NCI-H2171 treated with DMSO at 0.1 percent for 48 hours (cell line): Measurements from ENCODE around the gene PIGZ.
"Not testable (repeated sequence)": the region's sequence is repeated elsewhere in the genome, so short reads cannot be mapped to it uniquely, and the experiment has no call there.

ENCODE experiments used
- DNase-seq: peaks from one replicate; lab custom pipeline; 2025; lab: John Stamatoyannopoulos, UW

The PIGZ gene

GRCh38 chr3:196948442-196949284 is 20.0 kb downstream of the PIGZ start:
- no peak for DNase-seq

DNA sequence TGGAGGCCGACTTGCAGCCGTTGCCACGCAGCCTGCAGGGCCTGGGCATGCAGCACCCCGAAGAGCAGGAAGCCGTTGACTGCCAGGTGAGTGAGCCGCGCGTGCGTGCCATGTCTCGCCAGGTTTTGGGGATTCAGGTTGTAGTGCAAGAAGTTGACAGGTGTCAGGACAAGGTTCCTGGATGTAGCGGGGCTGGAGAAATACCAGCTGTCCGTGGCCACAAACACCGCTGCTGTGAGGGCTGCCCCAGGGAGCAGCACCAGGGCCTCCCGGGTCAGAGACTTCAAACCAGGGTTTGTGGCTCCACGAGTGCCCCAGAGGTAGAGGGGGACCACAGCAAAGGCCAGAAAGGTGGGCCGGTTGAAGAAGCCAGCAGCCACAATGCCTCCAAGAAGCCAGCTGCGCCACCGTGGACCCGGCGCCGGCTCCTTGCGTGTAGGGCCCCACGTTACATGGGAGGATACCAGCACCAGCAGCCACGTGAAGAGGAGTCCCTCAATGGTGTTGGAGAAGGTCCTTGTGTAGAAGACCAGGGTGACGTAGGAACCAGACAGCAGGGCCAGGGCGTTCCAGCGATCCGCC is 20.7 kb downstream of the PIGZ start:
- no peak for DNase-seq

- DNase-seq = no peak
Measured at GRCh38 chr3:196947136-196947859, 21.3 kb downstream of the PIGZ start.

DNA sequence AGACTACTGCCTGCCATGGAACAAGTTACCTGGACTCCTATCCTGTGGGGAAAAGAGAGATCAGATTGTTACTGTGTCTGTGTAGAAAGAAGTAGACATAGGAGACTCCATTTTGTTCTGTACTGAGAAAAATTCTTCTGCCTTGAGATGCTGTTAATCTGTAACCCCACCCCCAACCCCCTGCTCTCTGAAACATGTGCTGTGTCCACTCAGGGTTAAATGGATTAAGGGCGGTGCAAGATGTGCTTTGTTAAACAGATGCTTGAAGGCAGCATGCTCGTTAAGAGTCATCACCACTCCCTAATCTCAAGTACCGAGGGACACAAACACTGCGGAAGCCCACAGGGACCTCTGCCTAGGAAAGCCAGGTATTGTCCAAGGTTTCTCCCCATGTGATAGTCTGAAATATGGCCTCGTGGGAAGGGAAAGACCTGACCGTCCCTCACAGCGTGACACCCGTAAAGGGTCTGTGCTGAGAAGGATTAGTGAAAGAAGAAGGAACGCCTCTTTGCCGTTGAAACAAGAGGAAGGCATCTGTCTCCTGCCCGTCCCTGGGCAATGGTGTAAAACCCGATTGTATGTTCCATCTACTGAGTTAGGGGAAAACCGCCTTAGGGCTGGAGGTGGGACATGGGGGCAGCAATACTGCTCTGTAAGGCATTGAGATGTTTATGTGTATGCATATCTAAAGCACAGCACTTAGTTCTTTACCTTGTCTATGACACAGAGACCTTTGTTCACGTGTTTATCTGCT is 24.4 kb downstream of the PIGZ start:
- not testable (repeated sequence) for DNase-seq

DNA sequence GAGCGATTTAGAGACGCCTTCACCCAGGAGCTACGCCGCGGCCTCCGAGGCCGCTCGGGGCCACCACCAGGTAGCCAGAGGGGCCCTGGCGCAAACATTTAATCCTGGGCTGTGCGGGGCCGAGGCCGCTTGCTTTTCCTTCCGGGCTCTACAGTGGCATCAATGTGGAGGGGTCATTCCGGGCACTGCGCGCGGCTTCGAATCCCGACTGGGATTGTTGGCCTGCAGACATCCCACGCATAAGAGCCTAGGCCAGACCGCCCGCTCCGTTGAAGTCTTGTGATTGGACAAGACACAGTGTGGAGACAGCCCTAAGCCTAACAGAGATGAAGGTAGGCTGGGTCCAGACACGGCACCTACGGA is 25.7 kb downstream of the PIGZ start:
- DNase-seq = no peak

- peak; percentile 96 for DNase-seq
Measured at GRCh38 chr3:196942226-196942914, 26.3 kb downstream of the PIGZ start, which contains the start of gene NCBP2. Gene NCBP2 (minus strand): TSS chr3:196942528. CDS start chr3:196942503, 25 bp downstream.

DNA sequence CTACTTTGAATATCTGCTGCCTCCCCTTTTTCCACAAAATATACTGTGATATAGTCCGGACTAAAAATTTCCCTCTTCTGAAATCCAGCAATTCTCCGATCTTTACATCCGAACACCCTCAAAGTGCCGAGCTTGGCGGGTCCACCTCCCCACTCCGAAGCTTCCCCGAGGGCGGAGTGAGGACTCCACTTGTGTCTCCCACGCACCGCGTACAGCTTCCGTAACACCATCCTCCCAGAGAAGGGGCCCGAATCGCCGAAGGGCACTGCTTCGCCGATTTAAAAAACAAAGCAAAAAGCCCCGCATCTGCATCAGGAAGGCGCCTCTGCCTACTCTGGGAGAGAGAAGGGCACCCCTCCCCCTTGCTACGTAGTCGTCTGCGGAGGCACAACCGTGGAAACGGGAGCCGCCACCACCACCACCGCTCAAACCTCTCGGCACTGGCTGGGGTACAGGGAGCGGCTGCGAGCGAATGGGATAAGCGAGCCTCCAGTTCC is 26.9 kb downstream of the PIGZ start:
- DNase-seq = peak; percentile 80

GRCh38 chr3:196938576-196938975 is 30.1 kb downstream of the PIGZ start:
- DNase-seq = no peak

DNA sequence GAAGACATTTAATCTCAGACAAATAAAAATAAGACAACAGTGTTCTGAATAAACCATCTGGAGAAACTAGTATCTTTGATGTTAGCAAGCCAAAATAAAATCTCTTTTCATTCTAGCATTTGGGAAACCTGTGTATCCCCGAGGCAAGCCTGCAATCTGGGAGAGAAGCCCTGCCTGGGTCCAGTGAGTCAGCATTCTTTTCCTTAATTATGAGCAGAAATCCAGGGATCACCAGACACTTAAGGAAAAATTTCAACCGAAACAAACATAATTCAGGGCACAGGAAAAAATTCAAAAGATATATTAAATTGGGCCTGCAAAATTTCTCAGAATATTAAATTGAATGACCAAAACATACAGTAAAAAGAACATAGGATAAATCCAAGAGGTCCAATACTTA is 30.5 kb downstream of the PIGZ start:
- DNase-seq = no peak

GRCh38 chr3:196936288-196936687 is 32.3 kb downstream of the PIGZ start:
- DNase-seq = no peak

GRCh38 chr3:196932600-196932999 is 36.0 kb downstream of the PIGZ start:
- no peak for DNase-seq

- DNase-seq = no peak
Measured at GRCh38 chr3:196931828-196932587, 36.6 kb downstream of the PIGZ start.

GRCh38 chr3:196931157-196931556 is 37.5 kb downstream of the PIGZ start:
- no peak for DNase-seq

DNA sequence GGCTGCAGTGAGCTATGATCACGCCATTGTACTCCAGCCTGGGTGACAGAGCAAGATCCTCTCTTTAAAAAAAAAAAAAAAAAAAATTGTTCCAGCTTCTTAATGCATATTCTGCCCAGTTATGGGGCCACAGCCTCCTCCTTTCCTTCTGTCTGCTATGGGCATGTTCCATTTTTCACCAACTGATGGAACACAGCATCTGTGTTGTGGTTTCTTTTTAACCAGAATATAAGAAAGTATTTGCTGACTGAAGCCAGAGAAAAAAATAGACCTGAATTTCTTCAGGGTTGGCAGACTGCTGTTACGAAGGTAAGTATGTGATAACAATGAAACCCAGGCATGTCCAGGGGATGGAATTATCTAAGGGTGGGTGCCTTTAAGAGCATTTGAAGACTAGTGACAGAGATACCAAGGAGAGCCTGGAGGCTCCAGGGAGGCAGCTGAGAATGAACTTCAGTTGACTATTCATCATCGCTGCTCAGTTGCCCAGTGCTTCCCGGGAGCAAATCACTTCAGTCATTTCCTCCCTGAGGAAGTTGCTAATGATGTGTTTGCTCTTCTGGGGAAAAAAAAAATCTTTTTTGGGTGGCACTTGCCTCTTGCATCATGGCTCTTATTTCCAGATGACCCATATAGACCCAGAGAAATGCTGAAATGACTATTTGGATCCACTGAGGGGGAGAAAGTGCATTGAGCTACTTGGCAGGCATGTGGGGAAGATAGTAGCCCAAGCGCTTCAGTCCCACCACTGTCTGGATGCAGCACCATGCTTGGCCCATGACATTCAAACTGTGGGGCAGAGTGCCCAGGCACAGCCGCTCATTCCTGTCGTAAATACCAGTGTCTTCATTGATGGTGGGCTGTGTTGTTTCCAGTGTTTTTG is 40.8 kb downstream of the PIGZ start:
- DNase-seq = no peak

- no peak for DNase-seq
Measured at GRCh38 chr3:196920733-196921132, 47.9 kb downstream of the PIGZ start.

GRCh38 chr3:196918968-196919367 is 49.7 kb downstream of the PIGZ start:
- DNase-seq = no peak

DNA sequence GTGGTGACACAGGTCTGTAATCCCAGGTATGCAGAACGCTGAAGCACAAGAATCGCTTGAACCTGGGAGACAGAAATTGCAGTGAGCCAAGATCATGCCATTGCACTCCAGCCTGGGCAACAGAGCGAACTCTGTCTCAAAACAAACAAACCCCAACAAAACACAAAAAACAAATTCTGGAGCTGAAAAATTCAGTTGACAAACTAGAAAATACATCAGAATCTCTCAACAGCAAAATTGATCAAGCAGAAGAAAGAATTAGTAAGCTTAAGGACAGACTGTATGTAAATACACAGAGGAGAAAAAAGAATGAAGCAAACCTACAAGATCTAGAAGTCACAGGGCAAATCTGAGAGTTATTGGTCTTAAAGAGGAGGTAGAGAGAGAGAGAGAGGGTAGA is 51.6 kb downstream of the PIGZ start:
- no peak for DNase-seq

GRCh38 chr3:196916221-196916620 is 52.4 kb downstream of the PIGZ start:
- DNase-seq = no peak

DNA sequence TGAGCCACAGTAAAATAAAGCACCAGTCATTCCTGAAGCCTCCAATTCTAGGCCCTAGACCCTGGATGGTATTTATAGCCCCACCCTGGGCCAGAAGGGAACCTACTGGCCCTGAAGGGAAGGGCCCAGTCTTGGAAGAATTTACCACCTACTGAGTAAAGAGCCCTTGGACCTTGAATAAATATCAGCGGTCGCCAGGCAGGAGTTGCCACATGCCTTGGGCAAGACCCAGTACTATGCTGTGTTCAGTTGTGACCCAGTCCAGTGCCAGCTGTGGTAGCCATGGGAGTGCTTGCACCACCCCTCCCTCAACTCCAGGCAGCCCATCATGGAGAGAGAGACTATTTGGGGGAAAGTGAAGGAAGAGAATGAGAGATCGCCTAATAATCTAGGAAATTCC is 53.3 kb downstream of the PIGZ start:
- no peak for DNase-seq

- no peak for DNase-seq
Measured at GRCh38 chr3:196914866-196915265, 53.8 kb downstream of the PIGZ start.
